Prostate gland (tissue), 2 donors: Measurements from ENCODE around the gene EXOC3. TPM values are rescaled to one million over a fixed set of nuclear protein-coding genes. Genes with fewer than 3 reads are reported as not detected.

Source experiments
- DNase-seq: peaks from one replicate; pipeline ENCODE4 v3.0.0-alpha.2; 2019; ENCODE audit warnings: low spot score
- H3K27ac ChIP-seq, 2 donors: fragments of 200-600 bp; sonication (generic); 2 replicates each; pipeline ENCODE4 v1.5.1; 2017 to 2019
- H3K27me3 ChIP-seq: fragments of 200-600 bp; sonication (generic); replicated peaks from 2 replicates; pipeline ENCODE4 v1.5.1; 2019; ENCODE audit not compliant: insufficient read depth
- H3K36me3 ChIP-seq, 2 donors: fragments of 200-600 bp; sonication (generic); 1 replicate in 1 of 2; 2 replicates in 1 of 2; pipeline versions ENCODE4 v1.5.1 to v1.8.1; 2017 to 2019
- H3K4me1 ChIP-seq: fragments of 200-600 bp; sonication (generic); replicated peaks from 2 replicates; pipeline ENCODE4 v1.5.1; 2019
- H3K4me3 ChIP-seq, 2 donors: fragments of 200-600 bp; sonication (generic); 2 replicates each; pipeline ENCODE4 v1.5.1; 2017 to 2019
- H3K9me3 ChIP-seq: fragments of 200-600 bp; sonication (generic); 2 replicates; pipeline ENCODE4 v1.5.1; 2017
- POLR2A ChIP-seq: fragments of 450-650 bp; IDR thresholded peaks from one replicate; pipeline ENCODE4 v1.6.1; 2016; ENCODE audit warnings: antibody characterized with exemption, mild to moderate bottlenecking
- POLR2AphosphoS5 ChIP-seq: sonication (generic); formaldehyde crosslinking; IDR thresholded peaks from one replicate; pipeline ENCODE4 v1.6.1; 2017; ENCODE audit warnings: antibody characterized with exemption
- WGBS: methylation state at CpG from one replicate; pipeline ENCODE4 v1.1.5; 2018; 5-methylcytosine and 5-hydroxymethylcytosine counted together
- intact Hi-C: fragments of 100-400 bp; cut with DNase I; formaldehyde crosslinking; loops from one replicate; pipeline ENCODE4 v1.14.2; 2022
- total RNA-seq, 2 donors: library from RNA; depleted of rRNA; stranded (reverse); fragments of >200 nt; gene quantifications; one replicate each; pipeline ENCODE4 v1.1.0, GENCODE V29; 2016
- TF ChIP-seq, protein P1 (sequence below), 4 experiments: fragments of 200-600 bp in 2 of 4; fragments of 450-650 bp in 2 of 4; sonication (generic) in 2 of 4; IDR thresholded peaks; 1 replicate in 3 of 4; 2 replicates in 1 of 4; pipeline ENCODE4 v1.5.1; 2016 to 2019; ENCODE audit warnings: antibody characterized with exemption in 4 of 4, mild to moderate bottlenecking in 2 of 4, moderate library complexity in 2 of 4

EXOC3 gene
- total RNA-seq, 2 donors from 2014 or later = 44.3 to 79.7 TPM

GRCh38 chr5:496028-496427 lies 53.1 kb downstream of the EXOC3 start:
- Histone ChIP-seq H3K27ac (no peak overlapping the region), H3K4me1 (no peaks in the 10 kb centered on the region), H3K4me3 (no peak overlapping the region), H3K27me3 (peaks cover 18% of the 10 kb centered on the region), H3K36me3 (no peaks in the 10 kb centered on the region), H3K9me3 (no peaks in the 10 kb centered on the region)
- TF ChIP-seq POLR2AphosphoS5 = no peak
- TF ChIP-seq, protein P1, sequence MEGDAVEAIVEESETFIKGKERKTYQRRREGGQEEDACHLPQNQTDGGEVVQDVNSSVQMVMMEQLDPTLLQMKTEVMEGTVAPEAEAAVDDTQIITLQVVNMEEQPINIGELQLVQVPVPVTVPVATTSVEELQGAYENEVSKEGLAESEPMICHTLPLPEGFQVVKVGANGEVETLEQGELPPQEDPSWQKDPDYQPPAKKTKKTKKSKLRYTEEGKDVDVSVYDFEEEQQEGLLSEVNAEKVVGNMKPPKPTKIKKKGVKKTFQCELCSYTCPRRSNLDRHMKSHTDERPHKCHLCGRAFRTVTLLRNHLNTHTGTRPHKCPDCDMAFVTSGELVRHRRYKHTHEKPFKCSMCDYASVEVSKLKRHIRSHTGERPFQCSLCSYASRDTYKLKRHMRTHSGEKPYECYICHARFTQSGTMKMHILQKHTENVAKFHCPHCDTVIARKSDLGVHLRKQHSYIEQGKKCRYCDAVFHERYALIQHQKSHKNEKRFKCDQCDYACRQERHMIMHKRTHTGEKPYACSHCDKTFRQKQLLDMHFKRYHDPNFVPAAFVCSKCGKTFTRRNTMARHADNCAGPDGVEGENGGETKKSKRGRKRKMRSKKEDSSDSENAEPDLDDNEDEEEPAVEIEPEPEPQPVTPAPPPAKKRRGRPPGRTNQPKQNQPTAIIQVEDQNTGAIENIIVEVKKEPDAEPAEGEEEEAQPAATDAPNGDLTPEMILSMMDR (IDR thresholded peaks at IDR 0.05) = no peak
- 42% methylated on average over 19 of the region's 19 CpGs for WGBS
- intact Hi-C loops = no loop called here
- DNase-seq = no peak

DNA sequence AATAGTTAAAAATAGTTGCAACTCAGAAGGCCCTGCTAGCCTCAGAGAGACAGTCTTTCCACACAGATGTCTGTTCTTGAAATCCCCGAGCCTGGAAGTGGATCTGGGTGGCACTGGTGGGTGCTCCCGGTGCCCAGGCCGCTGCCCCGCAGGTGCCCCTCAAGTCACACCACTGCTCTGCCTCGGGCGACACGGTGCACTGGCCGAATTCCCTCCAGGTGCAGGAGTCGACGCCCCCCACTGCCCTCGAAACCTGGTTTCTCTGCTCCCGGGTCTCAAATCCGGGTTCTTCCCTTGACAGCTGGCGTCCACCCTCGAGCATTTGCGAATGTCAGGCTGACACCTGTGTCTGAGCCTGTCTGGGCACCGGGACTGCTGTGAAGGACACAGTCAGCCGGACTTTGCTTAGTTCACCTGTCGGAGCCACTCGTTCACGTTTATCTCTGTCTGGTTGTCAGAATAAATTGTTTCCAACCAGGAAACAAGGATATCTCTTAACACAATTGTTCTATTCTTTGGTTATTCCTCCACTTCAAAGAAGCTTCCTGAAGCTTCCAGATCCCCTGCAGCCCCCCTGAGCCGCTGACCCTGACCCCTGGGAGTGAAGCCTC lies 54.2 kb downstream of the EXOC3 start:
- intact Hi-C loops = no loop called here
- Histone ChIP-seq H3K9me3 (no peaks in the 10 kb centered on the region), H3K4me1 (no peaks in the 10 kb centered on the region), H3K27ac (no peak overlapping the region), H3K27me3 (peaks cover 20% of the 10 kb centered on the region), H3K36me3 (no peaks in the 10 kb centered on the region), H3K4me3 (no peak overlapping the region)
- TF ChIP-seq, protein P1 (IDR thresholded peaks at IDR 0.05) = no peak
- no peak for TF ChIP-seq POLR2A
- TF ChIP-seq POLR2AphosphoS5 = no peak
- no peak for DNase-seq
- 79% methylated on average over 22 of the region's 22 CpGs for WGBS

DNA sequence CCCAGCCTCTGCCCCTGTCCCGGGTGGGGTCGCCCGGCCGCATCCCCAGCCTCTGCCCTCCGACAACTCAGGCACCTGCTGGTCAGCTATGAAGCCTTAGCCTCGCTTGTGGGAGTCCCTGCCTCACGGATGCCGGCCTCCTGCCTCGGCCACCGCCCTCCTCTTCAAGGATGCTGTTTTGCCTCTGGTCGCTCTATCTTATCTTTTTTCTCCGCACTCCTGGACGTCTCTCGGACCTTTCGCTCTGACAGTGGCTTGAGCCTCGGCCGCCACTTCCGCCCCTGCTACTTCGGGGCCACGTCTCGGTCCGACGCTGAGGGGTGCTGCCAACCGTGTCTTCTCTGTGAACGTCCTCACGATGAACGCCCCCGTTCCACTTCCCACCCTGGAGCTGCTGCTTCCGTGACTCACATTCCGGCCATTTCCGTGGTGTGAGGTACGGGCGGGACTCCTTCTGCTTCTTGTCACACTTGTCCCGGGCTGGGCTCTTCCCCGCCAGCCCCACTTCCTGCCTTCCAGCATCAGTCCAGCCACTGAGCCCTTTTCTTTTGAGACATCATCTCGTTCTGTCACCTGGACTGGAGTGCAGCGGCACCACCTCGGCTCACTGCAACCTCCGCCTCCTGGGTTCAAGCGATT lies 55.0 kb downstream of the EXOC3 start:
- H3K27me3 ChIP-seq = peaks cover 15% of the 10 kb centered on the region
- 86% methylated on average over 40 of the region's 40 CpGs for WGBS
- no peaks in the 10 kb centered on the region for H3K36me3 ChIP-seq
- intact Hi-C loops = no loop called here
- H3K9me3 ChIP-seq = no peaks in the 10 kb centered on the region
- no peak overlapping the region for H3K27ac ChIP-seq
- no peaks in the 10 kb centered on the region for H3K4me1 ChIP-seq
- no peak overlapping the region for H3K4me3 ChIP-seq
- TF ChIP-seq, protein P1 (IDR thresholded peaks at IDR 0.05) = no peak
- TF ChIP-seq POLR2AphosphoS5 = no peak
- no peak for TF ChIP-seq POLR2A
- DNase-seq = no peak

GRCh38 chr5:499233-500209 lies 56.5 kb downstream of the EXOC3 start:
- Histone ChIP-seq H3K9me3 (no peaks in the 10 kb centered on the region), H3K4me1 (no peaks in the 10 kb centered on the region), H3K27me3 (peaks cover 12% of the 10 kb centered on the region), H3K4me3 (no peak overlapping the region), H3K36me3 (no peaks in the 10 kb centered on the region), H3K27ac (no peak overlapping the region)
- TF ChIP-seq, protein P1 (IDR thresholded peaks at IDR 0.05) = no peak
- TF ChIP-seq POLR2AphosphoS5 (no peak), POLR2A (no peak)
- DNase-seq = no peak
- intact Hi-C loops = no loop called here
- 94% methylated on average over 30 of the region's 32 CpGs for WGBS
